Measurements from ENCODE around the gene FILIP1L.

Gene FILIP1L

GRCh38 chr3:99951701-99952100 lies 162.6 kb downstream of the FILIP1L start:
- H2AFZ ChIP-seq (ENCODE audit: low read length, unreplicated experiment) = no peak overlapping the region
- no peak overlapping the region for H3K27ac ChIP-seq (ENCODE audit: low read depth, low read length)
- H3K4me1 ChIP-seq (ENCODE audit: control insufficient read depth, insufficient read depth, low read length, unreplicated experiment) = peaks cover 4% of the 10 kb centered on the region
- H3K27me3 ChIP-seq (ENCODE audit: insufficient read depth, low read length) = no peaks in the 10 kb centered on the region
- no peaks in the 10 kb centered on the region for H3K36me3 ChIP-seq (ENCODE audit: insufficient read depth, low read length)
- no peaks in the 10 kb centered on the region for H3K79me2 ChIP-seq (ENCODE audit: control insufficient read depth, insufficient read depth, low read length, unreplicated experiment)
- H3K4me3 ChIP-seq (ENCODE audit: low read depth, low read length) = no peak overlapping the region

GRCh38 chr3:99950921-99951320 lies 163.4 kb downstream of the FILIP1L start:
- H3K4me3 ChIP-seq (ENCODE audit: low read depth, low read length) = no peak overlapping the region
- H3K27ac ChIP-seq (ENCODE audit: low read depth, low read length) = no peak overlapping the region
- H2AFZ ChIP-seq (ENCODE audit: low read length, unreplicated experiment) = no peak overlapping the region
- no peaks in the 10 kb centered on the region for H3K27me3 ChIP-seq (ENCODE audit: insufficient read depth, low read length)
- no peaks in the 10 kb centered on the region for H3K36me3 ChIP-seq (ENCODE audit: insufficient read depth, low read length)
- no peaks in the 10 kb centered on the region for H3K79me2 ChIP-seq (ENCODE audit: control insufficient read depth, insufficient read depth, low read length, unreplicated experiment)
- peaks cover 4% of the 10 kb centered on the region for H3K4me1 ChIP-seq (ENCODE audit: control insufficient read depth, insufficient read depth, low read length, unreplicated experiment)

- Histone ChIP-seq H3K27ac (ENCODE audit: low read depth, low read length) (no peak overlapping the region), H3K79me2 (ENCODE audit: control insufficient read depth, insufficient read depth, low read length, unreplicated experiment) (no peaks in the 10 kb centered on the region), H3K4me1 (ENCODE audit: control insufficient read depth, insufficient read depth, low read length, unreplicated experiment) (peaks cover 4% of the 10 kb centered on the region), H2AFZ (ENCODE audit: low read length, unreplicated experiment) (no peak overlapping the region), H3K4me3 (ENCODE audit: low read depth, low read length) (no peak overlapping the region), H3K36me3 (ENCODE audit: insufficient read depth, low read length) (no peaks in the 10 kb centered on the region), H3K27me3 (ENCODE audit: insufficient read depth, low read length) (no peaks in the 10 kb centered on the region)
Observed at GRCh38 chr3:99949956-99950670, 164.2 kb downstream of the FILIP1L start.

- no peaks in the 10 kb centered on the region for H3K79me2 ChIP-seq (ENCODE audit: control insufficient read depth, insufficient read depth, low read length, unreplicated experiment)
- H3K4me1 ChIP-seq (ENCODE audit: control insufficient read depth, insufficient read depth, low read length, unreplicated experiment) = peaks cover 4% of the 10 kb centered on the region
- no peaks in the 10 kb centered on the region for H3K27me3 ChIP-seq (ENCODE audit: insufficient read depth, low read length)
- no peak overlapping the region for H3K4me3 ChIP-seq (ENCODE audit: low read depth, low read length)
- no peaks in the 10 kb centered on the region for H3K36me3 ChIP-seq (ENCODE audit: insufficient read depth, low read length)
- no peak overlapping the region for H3K27ac ChIP-seq (ENCODE audit: low read depth, low read length)
- no peak overlapping the region for H2AFZ ChIP-seq (ENCODE audit: low read length, unreplicated experiment)
Observed at GRCh38 chr3:99948467-99949089, 165.7 kb downstream of the FILIP1L start.

GRCh38 chr3:99947356-99947755 lies 166.9 kb downstream of the FILIP1L start:
- H3K4me1 ChIP-seq (ENCODE audit: control insufficient read depth, insufficient read depth, low read length, unreplicated experiment) = peaks cover 4% of the 10 kb centered on the region
- no peaks in the 10 kb centered on the region for H3K27me3 ChIP-seq (ENCODE audit: insufficient read depth, low read length)
- no peak overlapping the region for H3K27ac ChIP-seq (ENCODE audit: low read depth, low read length)

GRCh38 chr3:99945328-99945995 lies 168.8 kb downstream of the FILIP1L start:
- Histone ChIP-seq H2AFZ (ENCODE audit: low read length, unreplicated experiment) (no peak overlapping the region), H3K79me2 (ENCODE audit: control insufficient read depth, insufficient read depth, low read length, unreplicated experiment) (no peaks in the 10 kb centered on the region), H3K4me3 (ENCODE audit: low read depth, low read length) (no peak overlapping the region), H3K4me1 (ENCODE audit: control insufficient read depth, insufficient read depth, low read length, unreplicated experiment) (peaks cover 4% of the 10 kb centered on the region), H3K27me3 (ENCODE audit: insufficient read depth, low read length) (no peaks in the 10 kb centered on the region), H3K27ac (ENCODE audit: low read depth, low read length) (no peak overlapping the region), H3K36me3 (ENCODE audit: insufficient read depth, low read length) (no peaks in the 10 kb centered on the region)

More at GRCh38 chr3:99947356-99947755, 166.9 kb downstream of the FILIP1L start:
- Histone ChIP-seq H3K79me2 (ENCODE audit: control insufficient read depth, insufficient read depth, low read length, unreplicated experiment) (no peaks in the 10 kb centered on the region), H3K36me3 (ENCODE audit: insufficient read depth, low read length) (no peaks in the 10 kb centered on the region), H3K4me3 (ENCODE audit: low read depth, low read length) (no peak overlapping the region), H2AFZ (ENCODE audit: low read length, unreplicated experiment) (no peak overlapping the region)

- no peaks in the 10 kb centered on the region for H3K79me2 ChIP-seq (ENCODE audit: control insufficient read depth, insufficient read depth, low read length, unreplicated experiment)
- H2AFZ ChIP-seq (ENCODE audit: low read length, unreplicated experiment) = no peak overlapping the region
- H3K27me3 ChIP-seq (ENCODE audit: insufficient read depth, low read length) = no peaks in the 10 kb centered on the region
- peaks cover 7% of the 10 kb centered on the region for H3K4me1 ChIP-seq (ENCODE audit: control insufficient read depth, insufficient read depth, low read length, unreplicated experiment)
- H3K36me3 ChIP-seq (ENCODE audit: insufficient read depth, low read length) = no peaks in the 10 kb centered on the region
- no peak overlapping the region for H3K4me3 ChIP-seq (ENCODE audit: low read depth, low read length)
- H3K27ac ChIP-seq (ENCODE audit: low read depth, low read length) = no peak overlapping the region
Observed at GRCh38 chr3:99943931-99944761, 170.2 kb downstream of the FILIP1L start.

- Histone ChIP-seq H3K4me1 (ENCODE audit: control insufficient read depth, insufficient read depth, low read length, unreplicated experiment) (peaks cover 24% of the 10 kb centered on the region), H3K79me2 (ENCODE audit: control insufficient read depth, insufficient read depth, low read length, unreplicated experiment) (no peaks in the 10 kb centered on the region), H3K27ac (ENCODE audit: low read depth, low read length) (no peak overlapping the region), H3K4me3 (ENCODE audit: low read depth, low read length) (no peak overlapping the region), H3K36me3 (ENCODE audit: insufficient read depth, low read length) (no peaks in the 10 kb centered on the region), H3K27me3 (ENCODE audit: insufficient read depth, low read length) (no peaks in the 10 kb centered on the region), H2AFZ (ENCODE audit: low read length, unreplicated experiment) (no peak overlapping the region)
Observed at GRCh38 chr3:99941211-99941610, 173.1 kb downstream of the FILIP1L start.

GRCh38 chr3:99940350-99940749 lies 174.0 kb downstream of the FILIP1L start:
- Histone ChIP-seq H3K27ac (ENCODE audit: low read depth, low read length) (no peak overlapping the region), H3K36me3 (ENCODE audit: insufficient read depth, low read length) (no peaks in the 10 kb centered on the region), H3K4me3 (ENCODE audit: low read depth, low read length) (no peak overlapping the region), H2AFZ (ENCODE audit: low read length, unreplicated experiment) (no peak overlapping the region), H3K4me1 (ENCODE audit: control insufficient read depth, insufficient read depth, low read length, unreplicated experiment) (peaks cover 28% of the 10 kb centered on the region), H3K79me2 (ENCODE audit: control insufficient read depth, insufficient read depth, low read length, unreplicated experiment) (no peaks in the 10 kb centered on the region), H3K27me3 (ENCODE audit: insufficient read depth, low read length) (no peaks in the 10 kb centered on the region)

- Histone ChIP-seq H3K27ac (ENCODE audit: low read depth, low read length) (no peak overlapping the region), H2AFZ (ENCODE audit: low read length, unreplicated experiment) (no peak overlapping the region), H3K4me1 (ENCODE audit: control insufficient read depth, insufficient read depth, low read length, unreplicated experiment) (peaks cover 32% of the 10 kb centered on the region), H3K36me3 (ENCODE audit: insufficient read depth, low read length) (no peaks in the 10 kb centered on the region), H3K79me2 (ENCODE audit: control insufficient read depth, insufficient read depth, low read length, unreplicated experiment) (no peaks in the 10 kb centered on the region), H3K4me3 (ENCODE audit: low read depth, low read length) (no peak overlapping the region), H3K27me3 (ENCODE audit: insufficient read depth, low read length) (no peaks in the 10 kb centered on the region)
Observed at GRCh38 chr3:99939876-99940275, 174.4 kb downstream of the FILIP1L start.
